Erythroblast (primary cell): ENCODE measurements around the gene NOX4.

ENCODE experiments used
- GATA1 ChIP-seq: IDR thresholded peaks from 2 replicates; pipeline ENCODE4 v1.6.1; 2011; ENCODE audit warnings: low read depth, mild to moderate bottlenecking, control low read depth, low read length, moderate library complexity
- POLR2A ChIP-seq: IDR thresholded peaks from 2 replicates; pipeline ENCODE4 v1.6.1; 2011; ENCODE audit warnings: mild to moderate bottlenecking, low read length

DNA sequence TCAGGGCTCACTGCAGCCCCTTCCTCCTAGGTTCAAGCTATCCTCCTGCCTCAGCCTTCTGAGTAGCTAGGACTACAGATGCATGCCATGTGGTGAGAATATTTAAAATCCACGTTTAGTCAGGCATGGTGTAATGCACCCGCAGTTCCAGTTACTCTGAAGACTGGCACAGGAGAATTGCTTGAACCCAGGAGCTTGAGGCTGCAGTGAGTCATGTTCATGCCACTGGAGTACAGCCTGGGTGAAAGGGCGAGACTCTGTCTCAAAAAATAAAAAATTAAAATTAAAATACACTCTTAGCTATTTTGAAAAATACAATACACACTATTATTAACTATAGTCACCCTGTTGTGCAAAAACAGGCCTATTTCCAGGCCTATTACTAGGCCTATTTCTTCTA, 38.4 kb downstream of the NOX4 start:
- TF ChIP-seq POLR2A (no peak), GATA1 (no peak)
